ENCODE results near the gene FRAT2. TPM values are rescaled to one million over a fixed set of nuclear protein-coding genes. Genes with fewer than 3 reads are reported as not detected.
A peak's percentile ranks its signal among the peaks of the same experiment; 100 is the strongest.

Gene FRAT2
- polyA plus RNA-seq, 3 donors: 29.4 to 62.4 (median 37.9) TPM

DNA sequence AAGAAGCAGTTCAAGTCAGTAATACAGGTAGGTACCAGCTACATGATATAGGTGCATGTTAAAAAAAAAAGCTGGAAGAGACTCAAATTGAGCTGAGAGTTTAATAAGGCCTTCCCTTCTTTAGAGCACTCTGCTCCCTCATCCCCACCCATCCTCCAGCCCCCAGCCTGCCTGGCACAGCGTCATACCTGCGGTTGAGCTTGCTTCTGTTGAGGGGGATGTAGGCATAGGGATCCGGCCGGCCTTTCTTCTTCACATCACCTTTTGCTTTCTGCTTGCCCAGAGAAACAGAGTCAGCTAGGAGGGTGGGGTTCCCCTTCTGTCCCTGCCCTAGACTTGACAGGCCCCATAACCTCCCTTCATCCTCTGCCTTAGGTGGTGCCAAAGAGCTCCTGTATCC lies 23.8 kb upstream of the FRAT2 start:
- peaks cover 99% of the 10 kb centered on the region in 2 donors for H3K4me1 ChIP-seq (ENCODE audit: control insufficient read depth in 1 of 2, insufficient read depth in 2 of 2, low read length in 2 of 2)
- peaks cover 33 to 68% of the 10 kb centered on the region in 2 donors for H3K36me3 ChIP-seq (replicated peaks in 1 of 2; ENCODE audit: control insufficient read depth in 1 of 2, insufficient read depth in 2 of 2, low read length in 2 of 2)
- H3K9ac ChIP-seq (ENCODE audit: insufficient read depth, low read length, poor library complexity, severe bottlenecking): no peak overlapping the region
- Mint-ChIP-seq H3K27ac (peak overlapping the region; percentile 83 to 98 (median 95)), H3K9me3 (no peaks in the 10 kb centered on the region), H3K4me3 (peak overlapping the region in 1 of 2 donors; percentile 9), H3K27me3 (ENCODE audit: low read depth in 3 of 3) (peaks cover 0 to 3% (median 1%) of the 10 kb centered on the region in 3 donors), H3K36me3 (peaks cover 69 to 82% of the 10 kb centered on the region in 2 donors), H3K4me1 (peaks cover 99% of the 10 kb centered on the region)
- H3K4me3 ChIP-seq (replicated peaks in 1 of 3; ENCODE audit: low read depth in 2 of 3, low read length in 3 of 3): peak overlapping the region in 1 of 3 experiments; percentile 16
- H2AFZ ChIP-seq (ENCODE audit: insufficient read depth, low read depth, low read length, poor library complexity, severe bottlenecking): no peak overlapping the region
- H3K4me2 ChIP-seq (replicated peaks; ENCODE audit: extremely low read depth, low read length, poor library complexity, severe bottlenecking): peak overlapping the region; percentile 13
- H4K20me1 ChIP-seq (ENCODE audit: insufficient read depth, low read length): no peaks in the 10 kb centered on the region
- peak overlapping the region in 1 of 2 donors; percentile 65 for H3K27ac ChIP-seq (ENCODE audit: low read depth in 1 of 2, low read length in 2 of 2)
- no peaks in the 10 kb centered on the region for H3K27me3 ChIP-seq (ENCODE audit: control insufficient read depth in 2 of 2, insufficient read depth in 2 of 2, low read length in 2 of 2)
- intact Hi-C loops (cut with micrococcal nuclease): no loop called here
- H3K9me3 ChIP-seq (replicated peaks in 1 of 2; ENCODE audit: control insufficient read depth in 1 of 2, insufficient read depth in 1 of 2, low read length in 2 of 2): no peaks in the 10 kb centered on the region
- WGBS (ENCODE audit: insufficient coverage): no CpG with 5 or more reads among the region's 4 CpGs
- peaks cover 34% of the 10 kb centered on the region for H3K79me2 ChIP-seq (ENCODE audit: insufficient read depth, low read length)
- DNase-seq: no peak
- TF ChIP-seq, protein P1, sequence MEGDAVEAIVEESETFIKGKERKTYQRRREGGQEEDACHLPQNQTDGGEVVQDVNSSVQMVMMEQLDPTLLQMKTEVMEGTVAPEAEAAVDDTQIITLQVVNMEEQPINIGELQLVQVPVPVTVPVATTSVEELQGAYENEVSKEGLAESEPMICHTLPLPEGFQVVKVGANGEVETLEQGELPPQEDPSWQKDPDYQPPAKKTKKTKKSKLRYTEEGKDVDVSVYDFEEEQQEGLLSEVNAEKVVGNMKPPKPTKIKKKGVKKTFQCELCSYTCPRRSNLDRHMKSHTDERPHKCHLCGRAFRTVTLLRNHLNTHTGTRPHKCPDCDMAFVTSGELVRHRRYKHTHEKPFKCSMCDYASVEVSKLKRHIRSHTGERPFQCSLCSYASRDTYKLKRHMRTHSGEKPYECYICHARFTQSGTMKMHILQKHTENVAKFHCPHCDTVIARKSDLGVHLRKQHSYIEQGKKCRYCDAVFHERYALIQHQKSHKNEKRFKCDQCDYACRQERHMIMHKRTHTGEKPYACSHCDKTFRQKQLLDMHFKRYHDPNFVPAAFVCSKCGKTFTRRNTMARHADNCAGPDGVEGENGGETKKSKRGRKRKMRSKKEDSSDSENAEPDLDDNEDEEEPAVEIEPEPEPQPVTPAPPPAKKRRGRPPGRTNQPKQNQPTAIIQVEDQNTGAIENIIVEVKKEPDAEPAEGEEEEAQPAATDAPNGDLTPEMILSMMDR (IDR thresholded peaks at IDR 0.05): no peak

DNA sequence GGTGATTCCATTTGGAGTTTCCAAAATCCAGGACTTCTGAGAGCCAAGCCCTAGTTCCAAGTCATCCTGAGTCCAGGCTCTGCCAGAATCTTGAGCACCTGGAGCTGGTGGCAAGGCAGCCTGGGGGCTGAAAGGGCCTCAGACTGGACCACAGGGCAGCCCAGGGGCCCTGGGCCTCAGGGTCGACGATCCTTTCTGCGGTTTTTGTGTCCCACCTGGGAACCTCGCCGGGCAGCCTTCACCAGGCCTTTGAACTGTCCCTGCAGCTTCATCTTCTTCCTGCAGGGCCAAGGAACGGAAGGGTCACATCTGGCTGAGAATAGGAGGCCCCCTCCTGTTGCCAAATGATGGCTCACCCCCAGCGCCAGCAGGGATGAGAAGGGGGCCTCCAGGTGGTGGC lies 22.4 kb upstream of the FRAT2 start:
- no peaks in the 10 kb centered on the region for H3K9me3 ChIP-seq (replicated peaks in 1 of 2; ENCODE audit: control insufficient read depth in 1 of 2, insufficient read depth in 1 of 2, low read length in 2 of 2)
- Mint-ChIP-seq H3K4me1 (peaks cover 92% of the 10 kb centered on the region), H3K4me3 (no peak overlapping the region), H3K9me3 (no peaks in the 10 kb centered on the region), H3K27ac (peak overlapping the region; percentile 95 to 98 (median 97)), H3K36me3 (peaks cover 63 to 75% of the 10 kb centered on the region in 2 donors), H3K27me3 (ENCODE audit: low read depth in 3 of 3) (peaks cover 0 to 3% (median 1%) of the 10 kb centered on the region in 3 donors)
- H4K20me1 ChIP-seq (ENCODE audit: insufficient read depth, low read length): no peaks in the 10 kb centered on the region
- no peak for DNase-seq
- no peak overlapping the region for H3K4me2 ChIP-seq (replicated peaks; ENCODE audit: extremely low read depth, low read length, poor library complexity, severe bottlenecking)
- peaks cover 32 to 58% of the 10 kb centered on the region in 2 donors for H3K36me3 ChIP-seq (replicated peaks in 1 of 2; ENCODE audit: control insufficient read depth in 1 of 2, insufficient read depth in 2 of 2, low read length in 2 of 2)
- H3K4me1 ChIP-seq (ENCODE audit: control insufficient read depth in 1 of 2, insufficient read depth in 2 of 2, low read length in 2 of 2): peaks cover 91 to 92% of the 10 kb centered on the region in 2 donors
- H2AFZ ChIP-seq (ENCODE audit: insufficient read depth, low read depth, low read length, poor library complexity, severe bottlenecking): no peak overlapping the region
- TF ChIP-seq, protein P1 (IDR thresholded peaks at IDR 0.05): no peak
- no peaks in the 10 kb centered on the region for H3K27me3 ChIP-seq (ENCODE audit: control insufficient read depth in 2 of 2, insufficient read depth in 2 of 2, low read length in 2 of 2)
- H3K27ac ChIP-seq (ENCODE audit: low read depth in 1 of 2, low read length in 2 of 2): peak overlapping the region; percentile 80 to 93
- H3K4me3 ChIP-seq (replicated peaks in 1 of 3; ENCODE audit: low read depth in 2 of 3, low read length in 3 of 3): peak overlapping the region in 1 of 3 experiments; percentile 41
- WGBS (ENCODE audit: insufficient coverage): 85% methylated on average over 7 of the region's 7 CpGs
- peaks cover 32% of the 10 kb centered on the region for H3K79me2 ChIP-seq (ENCODE audit: insufficient read depth, low read length)
- intact Hi-C loops (cut with micrococcal nuclease): no loop called here
- no peak overlapping the region for H3K9ac ChIP-seq (ENCODE audit: insufficient read depth, low read length, poor library complexity, severe bottlenecking)
